HL-60/S4 treated with retinoic acid at 250 ng/mL for 4 days and 3 days (cell line): ENCODE data around the gene PZP.
"Not testable (repeated sequence)": the region's sequence is repeated elsewhere in the genome, so short reads cannot be mapped to it uniquely, and the experiment has no call there.

Experiments used
- in situ Hi-C: fragments of 300-500 bp; cut with MboI; formaldehyde crosslinking; loops from 2 replicates; pipeline ENCODE4 v1.7.0; 2022; ENCODE audit warnings: low sequenced_read_pairs

Gene PZP

GRCh38 chr12:9184276-9184675 is 23.9 kb downstream of the PZP start:
- in situ Hi-C loops = no loop called here

DNA sequence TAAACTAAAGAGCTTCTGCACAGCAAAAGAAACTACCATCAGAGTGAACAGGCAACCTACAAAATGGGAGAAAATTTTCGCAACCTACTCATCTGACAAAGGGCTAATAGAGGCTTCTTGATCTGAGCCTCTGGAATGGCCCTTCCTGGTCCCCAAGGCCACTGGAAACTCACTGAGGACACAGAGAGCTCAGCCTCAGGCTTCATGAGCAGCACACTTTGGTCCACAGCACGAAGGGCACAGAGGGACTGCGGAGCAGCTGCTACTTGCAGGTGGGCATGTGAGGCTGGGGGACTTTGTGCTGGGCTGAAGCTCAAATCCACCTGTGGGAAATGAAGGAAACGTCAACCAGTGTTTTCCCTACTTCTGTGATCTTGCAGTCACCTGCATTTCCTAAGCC is 27.4 kb downstream of the PZP start:
- in situ Hi-C loops = no loop called here

GRCh38 chr12:9179781-9180180 is 28.4 kb downstream of the PZP start:
- in situ Hi-C loops = no loop called here

- in situ Hi-C loops = no loop called here
These were observed 38.1 kb downstream of the PZP start for GRCh38 chr12:9169979-9170634.

DNA sequence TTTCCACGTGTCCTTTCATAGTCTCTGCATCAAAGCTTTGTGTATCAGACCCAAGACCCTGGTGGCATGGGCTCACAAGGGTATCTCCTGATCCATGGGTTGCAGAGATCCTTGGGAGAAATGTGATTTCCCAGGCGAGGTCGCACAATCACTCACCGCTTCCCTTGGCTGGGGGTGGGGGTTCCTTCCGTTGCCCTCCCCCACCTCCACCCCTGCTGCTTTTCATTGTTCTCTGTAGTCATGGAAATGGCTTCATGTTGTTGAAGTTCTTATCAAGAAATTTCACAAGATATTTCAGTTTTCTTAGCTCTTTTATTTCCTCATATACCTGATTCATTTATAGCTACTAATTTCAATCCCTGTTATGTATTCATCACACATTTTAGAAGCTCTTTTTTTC is 40.9 kb downstream of the PZP start:
- in situ Hi-C loops = not testable (repeated sequence)

DNA sequence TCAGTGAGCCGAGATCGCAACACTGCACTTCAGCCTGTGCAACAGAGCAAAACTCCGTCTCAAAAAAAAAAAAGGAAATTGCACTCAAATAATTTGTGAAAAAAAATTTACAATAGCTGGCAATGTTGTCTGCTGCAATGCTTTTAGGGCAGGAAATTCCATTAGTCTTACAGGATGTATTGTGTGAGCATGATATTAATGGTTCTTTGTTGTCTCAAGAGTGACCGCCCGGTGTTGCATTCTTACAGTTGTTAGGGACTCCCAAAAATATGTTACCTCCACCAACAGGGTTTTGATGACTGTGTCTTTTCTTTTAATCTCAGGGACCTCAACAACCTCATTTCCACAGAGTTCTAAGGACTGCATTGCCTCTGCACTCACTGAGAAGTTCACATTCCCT is 44.8 kb downstream of the PZP start:
- in situ Hi-C loops = no loop called here

DNA sequence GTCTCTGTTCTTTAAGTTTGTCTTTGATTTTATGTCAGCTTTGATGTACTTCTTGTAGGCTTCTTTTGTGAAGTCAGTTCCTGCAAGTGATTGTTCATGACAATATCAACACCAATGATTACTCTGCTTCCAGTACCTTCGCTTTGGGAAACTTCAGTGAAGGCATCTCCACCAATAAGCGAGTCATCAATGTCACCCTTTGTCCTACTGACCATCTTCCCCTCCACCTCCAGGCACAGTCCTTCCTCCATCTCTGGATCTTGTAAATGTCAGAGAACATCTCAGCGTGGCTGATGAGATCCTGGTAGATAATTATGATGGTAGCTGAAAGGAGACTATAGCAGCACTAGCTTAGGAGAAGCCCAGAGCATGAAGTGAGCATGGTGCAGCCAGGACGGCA is 52.1 kb downstream of the PZP start:
- in situ Hi-C loops = no loop called here

- in situ Hi-C loops = no loop called here
These were observed 58.8 kb downstream of the PZP start for GRCh38 chr12:9149372-9149771.

GRCh38 chr12:9148926-9149325 is 59.3 kb downstream of the PZP start:
- in situ Hi-C loops = no loop called here

DNA sequence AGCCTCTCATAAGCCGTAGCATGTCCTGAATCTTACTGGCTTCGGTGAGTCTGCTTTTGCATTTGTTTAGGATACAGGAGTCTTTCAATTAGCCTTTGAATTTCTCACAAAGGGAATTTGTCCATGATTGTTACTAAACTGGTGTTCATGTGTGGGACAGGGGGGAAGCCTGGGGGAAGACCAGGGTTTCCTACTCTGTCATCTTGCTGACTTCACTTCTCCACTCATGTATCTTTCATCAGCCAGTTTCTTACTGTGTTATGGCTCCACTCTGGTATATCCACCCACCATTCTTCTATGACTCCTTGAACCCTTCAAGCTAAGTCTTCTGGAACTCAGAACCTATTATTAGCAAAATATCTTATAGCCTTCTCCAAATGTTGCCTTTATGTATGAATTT is 60.7 kb downstream of the PZP start:
- in situ Hi-C loops = no loop called here

DNA sequence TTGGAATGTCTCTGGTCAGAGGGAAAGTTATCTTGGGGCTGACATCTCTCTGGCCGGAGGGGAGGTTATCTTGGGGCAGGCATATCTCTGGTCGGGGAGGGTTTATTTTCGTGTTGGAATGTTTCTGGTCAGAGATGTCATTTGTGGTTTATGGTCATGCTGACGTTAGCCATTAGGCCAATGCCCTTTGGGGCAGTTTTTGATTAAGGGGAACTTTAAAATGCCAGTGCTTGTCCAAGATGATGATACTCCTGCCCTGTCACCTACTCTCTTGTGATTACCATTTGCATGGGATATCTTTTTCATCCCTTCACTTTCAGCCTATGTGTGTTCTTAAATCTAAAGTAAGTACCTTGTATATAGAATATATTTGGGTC is 63.5 kb downstream of the PZP start:
- in situ Hi-C loops = no loop called here

- in situ Hi-C loops = no loop called here
These were observed 64.1 kb downstream of the PZP start for GRCh38 chr12:9143929-9144729.

DNA sequence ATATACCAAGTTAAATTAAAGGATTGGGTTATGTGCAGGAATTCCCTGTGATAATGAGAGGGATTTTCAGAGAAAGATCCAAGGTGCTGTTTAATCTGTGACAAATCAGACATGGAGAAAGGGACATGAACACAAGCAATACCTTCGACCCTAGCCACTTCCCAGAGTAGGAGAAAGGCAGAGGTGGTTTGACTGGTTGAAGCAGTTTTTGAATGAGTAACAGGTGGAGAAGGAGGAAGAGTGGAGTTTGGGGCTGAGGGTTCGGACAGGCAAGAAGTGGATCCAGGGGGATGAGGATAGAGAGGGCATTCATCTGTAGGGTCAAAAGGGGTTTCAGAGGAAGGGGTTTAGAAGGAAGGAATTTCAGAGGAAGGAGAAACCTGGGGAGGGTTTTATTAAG is 65.1 kb downstream of the PZP start:
- in situ Hi-C loops = no loop called here

DNA sequence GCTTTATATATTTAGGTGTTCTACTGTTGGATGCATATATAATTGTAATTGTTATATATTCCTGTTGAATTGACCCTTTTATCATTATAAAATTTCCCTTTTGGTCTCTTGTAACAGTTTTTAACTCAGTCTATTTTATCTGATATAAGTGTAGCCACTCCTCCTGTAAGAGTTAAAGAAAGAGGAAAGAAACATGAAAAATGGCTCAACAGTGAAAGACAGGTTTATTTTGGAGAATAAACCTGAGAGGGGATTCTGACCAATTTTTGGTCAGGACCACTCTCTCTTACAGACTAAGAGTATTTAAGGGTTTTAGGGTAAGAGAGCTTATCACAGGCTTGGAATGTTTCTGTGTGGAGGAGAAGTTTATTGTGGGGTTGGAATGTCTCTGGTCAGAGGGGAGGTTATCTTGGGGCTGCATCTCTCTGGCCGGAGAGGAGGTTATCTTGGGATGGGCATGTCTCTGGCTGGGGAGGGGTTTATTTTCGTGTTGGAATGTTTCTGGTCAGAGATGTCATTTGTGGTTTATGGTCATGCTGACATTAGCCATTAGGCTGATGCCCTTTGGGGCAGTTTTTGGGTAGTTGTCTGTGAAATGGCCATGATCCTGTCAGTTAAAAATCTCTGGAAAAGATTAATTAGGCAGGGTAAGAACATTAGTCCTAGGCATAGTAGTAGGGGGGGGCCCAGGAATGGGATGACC is 68.5 kb downstream of the PZP start:
- in situ Hi-C loops = not testable (repeated sequence)

DNA sequence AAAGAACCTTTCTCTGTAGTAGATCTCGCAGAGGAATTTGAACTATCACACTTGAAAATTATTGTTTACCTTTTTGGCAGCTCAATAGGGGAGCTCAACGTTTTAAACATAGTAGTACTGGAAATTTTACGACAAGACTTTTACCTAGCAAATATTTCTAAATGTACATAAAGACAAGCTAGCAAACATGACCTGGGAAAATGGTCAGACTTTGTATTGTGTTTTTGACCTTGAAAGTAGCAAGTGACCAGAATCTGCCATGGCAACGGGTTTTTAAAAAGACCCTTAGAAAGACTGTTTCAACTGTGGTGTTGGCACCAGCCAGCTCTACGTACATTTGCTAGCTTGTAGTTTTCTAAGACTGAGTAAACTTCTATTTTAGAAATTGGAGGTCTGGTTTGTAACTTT is 72.3 kb downstream of the PZP start:
- in situ Hi-C loops = no loop called here

- in situ Hi-C loops = no loop called here
These were observed 73.1 kb downstream of the PZP start for GRCh38 chr12:9134981-9135628.

DNA sequence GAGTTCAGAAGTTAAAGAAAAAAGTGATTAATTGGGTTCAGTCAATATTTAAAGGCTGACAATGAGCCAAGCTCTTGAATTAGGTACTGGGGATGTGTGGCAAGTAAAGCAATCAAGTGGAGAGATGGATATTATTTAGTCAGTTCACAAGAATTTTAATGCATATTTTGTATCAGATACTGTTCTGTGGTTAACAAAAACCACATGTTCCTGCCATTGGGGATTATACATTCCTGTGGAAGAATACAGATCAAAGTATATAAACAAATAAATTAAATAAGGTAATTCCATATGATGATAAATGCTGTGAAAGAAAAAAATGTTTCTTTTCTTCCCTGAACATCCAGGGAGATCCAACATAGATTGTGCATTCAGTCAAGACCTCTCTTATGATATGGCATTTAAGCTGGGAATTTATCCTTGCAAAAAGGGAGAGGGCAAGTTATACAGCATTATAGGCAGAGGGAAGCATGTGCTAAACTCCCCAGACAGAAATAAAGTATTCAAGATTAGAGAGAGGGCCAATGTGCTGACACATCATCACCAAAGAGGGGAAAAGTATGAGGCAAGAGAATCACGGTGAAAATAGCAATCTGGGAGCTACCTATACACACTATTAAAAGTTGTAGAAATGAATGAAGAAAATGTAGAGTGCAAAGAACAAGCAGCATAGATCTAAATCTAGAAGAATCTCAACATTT is 74.8 kb downstream of the PZP start:
- in situ Hi-C loops = no loop called here

- in situ Hi-C loops = no loop called here
These were observed 76.1 kb downstream of the PZP start for GRCh38 chr12:9132008-9132535.

GRCh38 chr12:9130244-9130643 is 78.0 kb downstream of the PZP start:
- in situ Hi-C loops = no loop called here

- in situ Hi-C loops = no loop called here
These were observed 80.1 kb downstream of the PZP start for GRCh38 chr12:9127936-9128663.
